HepG2 (cell line): ENCODE results near the gene AGER. TPM values are rescaled to one million over a fixed set of nuclear protein-coding genes. Genes with fewer than 3 reads are reported as not detected.

Source experiments
- GATA4 ChIP-seq: sonication (generic); IDR thresholded peaks from 2 replicates; pipeline ENCODE4 v1.6.1; 2016; ENCODE audit warnings: antibody characterized with exemption, low read depth, borderline replicate concordance
- KLF9 ChIP-seq: IDR thresholded peaks from 2 replicates; pipeline ENCODE4 v1.6.1; 2016; ENCODE audit warnings: low read depth
- RARA ChIP-seq: IDR thresholded peaks from 2 replicates; pipeline ENCODE4 v1.6.1; 2016; ENCODE audit warnings: missing genetic modification reagents, missing compliant biosample characterization
- ZBTB42 ChIP-seq: sonication (generic); formaldehyde crosslinking; IDR thresholded peaks from 2 replicates; pipeline ENCODE4 v1.5.0; 2020; ENCODE audit warnings: mild to moderate bottlenecking, missing genetic modification reagents
- polyA plus RNA-seq, 8 experiments: library from polyadenylated mRNA; depleted of rRNA in 3 of 8; stranded (reverse) in 7 of 8; unstranded in 1 of 8; fragments of >200 nt; fragmentation: Illumina TruSeq in 4 of 8; extraction: Trizol in 4 of 8; gene quantifications; 2 replicates each; pipeline versions ENCODE4 v1.2.1 to v1.2.3, GENCODE V29; 2011 to 2016; ENCODE audit warnings: low read depth in 4 of 8, missing spikeins in 1 of 8, mixed read lengths in 1 of 8; ENCODE audit not compliant: insufficient read depth in 1 of 8
- total RNA-seq, 5 experiments: library from RNA; depleted of rRNA; stranded (reverse); fragments of >200 nt; fragmentation: Illumina TruSeq; extraction: Trizol; gene quantifications; 2 replicates each; pipeline ENCODE4 v1.2.3, GENCODE V29; 2016; ENCODE audit warnings: low read depth in 1 of 5
- TF ChIP-seq, protein P1 (sequence below), 2 experiments: sonication (generic) in 1 of 2; formaldehyde crosslinking in 1 of 2; IDR thresholded peaks; 2 replicates each; pipeline versions ENCODE4 v1.5.1 to v1.6.1; 2011 to 2020; ENCODE audit warnings: borderline replicate concordance in 1 of 2, low read depth in 1 of 2, low read length in 1 of 2, mild to moderate bottlenecking in 1 of 2, missing genetic modification reagents in 1 of 2, moderate library complexity in 1 of 2
- TF ChIP-seq, protein P2 (sequence below): sonication (generic); formaldehyde crosslinking; IDR thresholded peaks from 2 replicates; pipeline ENCODE4 v1.4.0; 2020; ENCODE audit warnings: mild to moderate bottlenecking, missing genetic modification reagents
- TF ChIP-seq, protein P3 (sequence below): sonication (generic); formaldehyde crosslinking; IDR thresholded peaks from 2 replicates; pipeline ENCODE4 v1.5.0; 2020; ENCODE audit warnings: mild to moderate bottlenecking, missing genetic modification reagents, borderline replicate concordance

The AGER gene
- total and polyA plus RNA-seq, 2 of the 13 experiments (the other 11 are each of a cell fraction or from before 2014, with no cell fraction given): 1.9 to 5.1 TPM

DNA sequence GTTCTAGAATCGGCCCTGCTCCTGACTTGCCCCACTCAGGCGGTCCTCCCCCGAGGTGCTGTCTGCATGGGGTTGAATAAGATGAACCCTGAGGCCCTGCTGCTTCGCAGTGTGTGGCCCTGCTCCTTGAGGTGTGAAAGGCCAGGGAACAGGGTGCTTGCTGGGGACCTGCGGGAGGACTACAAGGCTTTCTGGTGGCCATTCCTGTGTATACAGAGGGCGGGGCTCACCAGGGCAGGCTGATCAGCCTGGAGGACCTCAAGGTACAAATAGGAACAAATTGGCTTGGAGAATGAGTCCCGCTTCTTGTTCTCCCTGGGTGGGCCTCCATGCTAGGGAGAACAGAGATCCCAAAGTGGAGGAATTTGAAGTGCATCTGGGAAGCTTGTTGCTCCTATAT lies 34.1 kb upstream of the AGER start (continued):
- TF ChIP-seq, protein P1, sequence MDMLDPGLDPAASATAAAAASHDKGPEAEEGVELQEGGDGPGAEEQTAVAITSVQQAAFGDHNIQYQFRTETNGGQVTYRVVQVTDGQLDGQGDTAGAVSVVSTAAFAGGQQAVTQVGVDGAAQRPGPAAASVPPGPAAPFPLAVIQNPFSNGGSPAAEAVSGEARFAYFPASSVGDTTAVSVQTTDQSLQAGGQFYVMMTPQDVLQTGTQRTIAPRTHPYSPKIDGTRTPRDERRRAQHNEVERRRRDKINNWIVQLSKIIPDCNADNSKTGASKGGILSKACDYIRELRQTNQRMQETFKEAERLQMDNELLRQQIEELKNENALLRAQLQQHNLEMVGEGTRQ (IDR thresholded peaks at IDR 0.05; ENCODE audit: low read depth, low read length): no peak
- TF ChIP-seq, protein P1 (CRISPR knock-in tag; IDR thresholded peaks at IDR 0.05; ENCODE audit: borderline replicate concordance): no peak
- TF ChIP-seq KLF9 (CRISPR knock-in tag): no peak
- TF ChIP-seq, protein P2, sequence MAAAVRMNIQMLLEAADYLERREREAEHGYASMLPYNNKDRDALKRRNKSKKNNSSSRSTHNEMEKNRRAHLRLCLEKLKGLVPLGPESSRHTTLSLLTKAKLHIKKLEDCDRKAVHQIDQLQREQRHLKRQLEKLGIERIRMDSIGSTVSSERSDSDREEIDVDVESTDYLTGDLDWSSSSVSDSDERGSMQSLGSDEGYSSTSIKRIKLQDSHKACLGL (CRISPR knock-in tag): no peak
- no peak for TF ChIP-seq RARA
- TF ChIP-seq, protein P3, sequence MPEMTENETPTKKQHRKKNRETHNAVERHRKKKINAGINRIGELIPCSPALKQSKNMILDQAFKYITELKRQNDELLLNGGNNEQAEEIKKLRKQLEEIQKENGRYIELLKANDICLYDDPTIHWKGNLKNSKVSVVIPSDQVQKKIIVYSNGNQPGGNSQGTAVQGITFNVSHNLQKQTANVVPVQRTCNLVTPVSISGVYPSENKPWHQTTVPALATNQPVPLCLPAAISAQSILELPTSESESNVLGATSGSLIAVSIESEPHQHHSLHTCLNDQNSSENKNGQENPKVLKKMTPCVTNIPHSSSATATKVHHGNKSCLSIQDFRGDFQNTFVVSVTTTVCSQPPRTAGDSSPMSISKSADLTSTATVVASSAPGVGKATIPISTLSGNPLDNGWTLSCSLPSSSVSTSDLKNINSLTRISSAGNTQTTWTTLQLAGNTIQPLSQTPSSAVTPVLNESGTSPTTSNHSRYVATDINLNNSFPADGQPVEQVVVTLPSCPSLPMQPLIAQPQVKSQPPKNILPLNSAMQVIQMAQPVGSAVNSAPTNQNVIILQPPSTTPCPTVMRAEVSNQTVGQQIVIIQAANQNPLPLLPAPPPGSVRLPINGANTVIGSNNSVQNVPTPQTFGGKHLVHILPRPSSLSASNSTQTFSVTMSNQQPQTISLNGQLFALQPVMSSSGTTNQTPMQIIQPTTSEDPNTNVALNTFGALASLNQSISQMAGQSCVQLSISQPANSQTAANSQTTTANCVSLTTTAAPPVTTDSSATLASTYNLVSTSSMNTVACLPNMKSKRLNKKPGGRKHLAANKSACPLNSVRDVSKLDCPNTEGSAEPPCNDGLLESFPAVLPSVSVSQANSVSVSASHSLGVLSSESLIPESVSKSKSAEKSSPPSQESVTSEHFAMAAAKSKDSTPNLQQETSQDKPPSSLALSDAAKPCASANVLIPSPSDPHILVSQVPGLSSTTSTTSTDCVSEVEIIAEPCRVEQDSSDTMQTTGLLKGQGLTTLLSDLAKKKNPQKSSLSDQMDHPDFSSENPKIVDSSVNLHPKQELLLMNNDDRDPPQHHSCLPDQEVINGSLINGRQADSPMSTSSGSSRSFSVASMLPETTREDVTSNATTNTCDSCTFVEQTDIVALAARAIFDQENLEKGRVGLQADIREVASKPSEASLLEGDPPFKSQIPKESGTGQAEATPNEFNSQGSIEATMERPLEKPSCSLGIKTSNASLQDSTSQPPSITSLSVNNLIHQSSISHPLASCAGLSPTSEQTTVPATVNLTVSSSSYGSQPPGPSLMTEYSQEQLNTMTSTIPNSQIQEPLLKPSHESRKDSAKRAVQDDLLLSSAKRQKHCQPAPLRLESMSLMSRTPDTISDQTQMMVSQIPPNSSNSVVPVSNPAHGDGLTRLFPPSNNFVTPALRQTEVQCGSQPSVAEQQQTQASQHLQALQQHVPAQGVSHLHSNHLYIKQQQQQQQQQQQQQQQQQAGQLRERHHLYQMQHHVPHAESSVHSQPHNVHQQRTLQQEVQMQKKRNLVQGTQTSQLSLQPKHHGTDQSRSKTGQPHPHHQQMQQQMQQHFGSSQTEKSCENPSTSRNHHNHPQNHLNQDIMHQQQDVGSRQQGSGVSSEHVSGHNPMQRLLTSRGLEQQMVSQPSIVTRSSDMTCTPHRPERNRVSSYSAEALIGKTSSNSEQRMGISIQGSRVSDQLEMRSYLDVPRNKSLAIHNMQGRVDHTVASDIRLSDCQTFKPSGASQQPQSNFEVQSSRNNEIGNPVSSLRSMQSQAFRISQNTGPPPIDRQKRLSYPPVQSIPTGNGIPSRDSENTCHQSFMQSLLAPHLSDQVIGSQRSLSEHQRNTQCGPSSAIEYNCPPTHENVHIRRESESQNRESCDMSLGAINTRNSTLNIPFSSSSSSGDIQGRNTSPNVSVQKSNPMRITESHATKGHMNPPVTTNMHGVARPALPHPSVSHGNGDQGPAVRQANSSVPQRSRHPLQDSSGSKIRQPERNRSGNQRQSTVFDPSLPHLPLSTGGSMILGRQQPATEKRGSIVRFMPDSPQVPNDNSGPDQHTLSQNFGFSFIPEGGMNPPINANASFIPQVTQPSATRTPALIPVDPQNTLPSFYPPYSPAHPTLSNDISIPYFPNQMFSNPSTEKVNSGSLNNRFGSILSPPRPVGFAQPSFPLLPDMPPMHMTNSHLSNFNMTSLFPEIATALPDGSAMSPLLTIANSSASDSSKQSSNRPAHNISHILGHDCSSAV: no peak
- TF ChIP-seq GATA4: no peak
- no peak for TF ChIP-seq ZBTB42 (CRISPR knock-in tag)
